Measurements from ENCODE around the gene NXNL1. TPM values are rescaled to one million over a fixed set of nuclear protein-coding genes. Genes with fewer than 3 reads are reported as not detected.
"Not testable (repeated sequence)": the region's sequence is repeated elsewhere in the genome, so short reads cannot be mapped to it uniquely, and the experiment has no call there.

The NXNL1 gene, protein sequence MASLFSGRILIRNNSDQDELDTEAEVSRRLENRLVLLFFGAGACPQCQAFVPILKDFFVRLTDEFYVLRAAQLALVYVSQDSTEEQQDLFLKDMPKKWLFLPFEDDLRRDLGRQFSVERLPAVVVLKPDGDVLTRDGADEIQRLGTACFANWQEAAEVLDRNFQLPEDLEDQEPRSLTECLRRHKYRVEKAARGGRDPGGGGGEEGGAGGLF
- total RNA-seq (not detected in 2 replicates), polyA plus RNA-seq (not detected in 2 replicates), polyA minus RNA-seq (not detected in 2 replicates), Bru-seq, nascent RNA (not detected), BruChase-seq, experiment 1, labeled RNA remaining after a 6-hour chase (not detected), BruChase-seq, experiment 2, labeled RNA remaining after a 2-hour chase (not detected)
- polyA plus RNA-seq (2011; cell fraction: cytosol; rRNA removed): not detected in 2 replicates
- not detected in 2 replicates for polyA plus RNA-seq (2011; cell fraction: nucleus; rRNA removed)
- not detected in 2 replicates for polyA plus RNA-seq (2012)
- not detected for polyA minus RNA-seq (2011; cell fraction: cytosol; rRNA and poly(A)+ RNA removed)
- polyA minus RNA-seq (2011; cell fraction: nucleus; rRNA and poly(A)+ RNA removed): not detected in 2 replicates
- long read RNA-seq: 0 reads

DNA sequence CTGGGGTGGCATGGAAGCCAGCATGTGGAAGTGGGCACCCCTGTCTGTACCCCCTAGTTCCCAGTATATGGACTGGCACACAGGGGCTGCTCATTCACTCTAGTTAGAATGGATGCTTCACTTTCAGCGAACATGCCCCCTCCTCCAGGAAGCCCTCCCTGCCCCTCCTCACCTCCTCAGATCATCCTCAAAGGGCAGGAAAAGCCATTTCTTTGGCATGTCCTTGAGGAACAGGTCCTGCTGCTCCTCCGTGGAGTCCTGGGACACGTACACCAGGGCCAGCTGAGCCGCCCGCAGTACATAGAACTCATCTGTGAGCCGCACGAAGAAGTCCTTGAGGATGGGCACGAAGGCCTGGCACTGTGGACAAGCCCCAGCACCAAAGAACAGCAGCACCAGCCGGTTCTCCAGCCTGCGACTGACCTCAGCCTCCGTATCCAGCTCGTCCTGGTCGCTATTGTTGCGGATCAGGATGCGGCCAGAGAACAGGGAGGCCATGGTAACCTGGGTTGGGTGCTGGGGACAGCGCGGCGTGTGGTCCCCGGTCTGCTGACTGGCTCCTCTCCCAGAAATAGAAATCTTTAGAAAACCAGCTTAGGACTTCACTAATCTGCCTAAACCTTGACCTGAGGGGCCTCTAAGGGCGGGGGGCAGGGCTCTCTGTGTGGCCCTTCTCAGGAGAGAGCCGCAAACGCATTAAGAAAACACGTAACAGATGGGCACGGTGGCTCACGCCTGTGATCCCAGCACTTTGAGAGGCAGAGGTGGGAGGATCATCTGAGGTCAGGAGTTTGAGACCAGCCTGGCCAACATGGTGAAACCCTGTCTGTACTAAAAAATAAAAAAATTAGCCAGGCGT is at the start of gene NXNL1:
Gene NXNL1 (minus strand): TSS at position 555 of the 859 bp plus-strand sequence. CDS start 57 bp downstream, at position 498.
- POLR2A ChIA-PET: interaction anchor here (0.6 kb wide), 1 partner anchor 33 kb away, joined by 6 read pairs; no protein-coding TSS in a partner anchor
- CTCF ChIA-PET: interaction anchor here (1.0 kb wide), 1 partner anchor 8 kb away, joined by 3 read pairs; no protein-coding TSS in a partner anchor
- intact Hi-C loops (cut with micrococcal nuclease): no loop called here
- Histone ChIP-seq H3K9me3 (replicated peaks; ENCODE audit: control insufficient read depth, insufficient read depth, low read length) (no peaks in the 10 kb centered on the region), H3K4me3 (replicated peaks in 1 of 3; ENCODE audit: insufficient read depth in 1 of 3, low read depth in 1 of 3, low read length in 3 of 3) (no peak within 1 kb of the TSS), H3K27ac (ENCODE audit: insufficient read depth, low read depth, low read length) (no peak within 1 kb of the TSS), H3K4me2 (ENCODE audit: insufficient read depth, low read length) (no peak within 1 kb of the TSS), H2AFZ (ENCODE audit: low read depth, low read length) (no peak within 1 kb of the TSS), H3K9me1 (replicated peaks; ENCODE audit: control insufficient read depth, extremely low read depth, insufficient read depth, low read length) (no peaks in the 10 kb centered on the region), H3K27me3 (ENCODE audit: control insufficient read depth in 2 of 2, insufficient read depth in 2 of 2, low read length in 2 of 2) (peaks cover 11 to 14% of the 10 kb centered on the region in 2 experiments), H3K79me2 (ENCODE audit: control insufficient read depth, insufficient read depth, low read length) (no peaks in the 10 kb centered on the region), H3K4me1 (ENCODE audit: control insufficient read depth, extremely low read depth, insufficient read depth, low read length) (no peaks in the 10 kb centered on the region), H3K9ac (replicated peaks; ENCODE audit: extremely low read depth, insufficient read depth, low read length) (no peak within 1 kb of the TSS), H3K36me3 (ENCODE audit: control insufficient read depth in 2 of 2, extremely low read depth in 1 of 2, insufficient read depth in 2 of 2, low read length in 2 of 2) (no peaks in the 10 kb centered on the region), H4K20me1 (replicated peaks; ENCODE audit: control insufficient read depth, extremely low read depth, insufficient read depth, low read length) (no peaks in the 10 kb centered on the region)
- dilution Hi-C loops (cut with MboI; ENCODE audit: extremely low pct_ligation_motif_present, low sequenced_read_pairs): no loop called here
- BruUV-seq (replicated peaks): no TSS peak
- no peak for DNase-seq (ENCODE audit: low read depth, low spot score)
- FAIRE-seq: no peak
- TF ChIP-seq GATA2 (IDR thresholded peaks at IDR 0.05; ENCODE audit: insufficient read depth, insufficient read length, low read depth, low read length) (no peak), MYC (IDR thresholded peaks at IDR 0.05; ENCODE audit: low read depth, low read length) (no peak), POLR2A (IDR thresholded peaks at IDR 0.05; ENCODE audit: low read depth, low read length) (no peak), FOS (IDR thresholded peaks at IDR 0.05; ENCODE audit: borderline replicate concordance, insufficient read depth, low read length) (no peak), EZH2 (IDR thresholded peaks at IDR 0.05; ENCODE audit: borderline replicate concordance, low read depth, low read length, severe bottlenecking) (no peak)

DNA sequence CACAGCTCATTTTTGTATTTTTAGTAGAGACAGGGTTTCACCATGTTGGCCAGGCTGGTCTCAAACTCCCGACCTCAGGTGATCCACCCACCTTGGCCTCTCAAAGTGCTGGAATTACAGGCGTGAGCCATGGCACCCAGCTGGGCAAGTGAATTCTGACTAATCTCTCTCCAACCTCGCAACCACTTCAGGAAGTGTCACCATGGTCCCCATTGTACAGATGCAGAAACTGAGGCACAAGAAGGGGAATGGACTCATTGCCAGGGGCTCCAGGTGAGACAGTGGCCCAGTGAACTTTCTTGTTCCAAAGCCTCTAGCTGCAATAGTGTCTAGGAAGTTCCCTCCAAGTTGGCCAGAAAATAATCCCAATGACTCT is 47.8 kb upstream of the NXNL1 start:
- H3K9ac ChIP-seq (replicated peaks; ENCODE audit: extremely low read depth, insufficient read depth, low read length); BruUV-seq (replicated peaks); H3K9me3 ChIP-seq (replicated peaks; ENCODE audit: control insufficient read depth, insufficient read depth, low read length); DNase-seq (ENCODE audit: low read depth, low spot score); H3K9me1 ChIP-seq (replicated peaks; ENCODE audit: control insufficient read depth, extremely low read depth, insufficient read depth, low read length); H3K27me3 ChIP-seq (ENCODE audit: control insufficient read depth in 2 of 2, insufficient read depth in 2 of 2, low read length in 2 of 2); FAIRE-seq; H2AFZ ChIP-seq (ENCODE audit: low read depth, low read length); POLR2A ChIA-PET; intact Hi-C loops (cut with micrococcal nuclease); H4K20me1 ChIP-seq (replicated peaks; ENCODE audit: control insufficient read depth, extremely low read depth, insufficient read depth, low read length); H3K27ac ChIP-seq (ENCODE audit: insufficient read depth, low read depth, low read length); H3K4me2 ChIP-seq (ENCODE audit: insufficient read depth, low read length); dilution Hi-C loops (cut with MboI; ENCODE audit: extremely low pct_ligation_motif_present, low sequenced_read_pairs); H3K36me3 ChIP-seq (ENCODE audit: control insufficient read depth in 2 of 2, extremely low read depth in 1 of 2, insufficient read depth in 2 of 2, low read length in 2 of 2); H3K4me3 ChIP-seq (replicated peaks in 1 of 3; ENCODE audit: insufficient read depth in 1 of 3, low read depth in 1 of 3, low read length in 3 of 3): not testable (repeated sequence)
- H3K79me2 ChIP-seq (ENCODE audit: control insufficient read depth, insufficient read depth, low read length): peaks cover 49% of the 10 kb centered on the region
- CTCF ChIA-PET: interaction anchor here (8.4 kb wide), 1 partner anchor 11 kb away, joined by 67 read pairs; no protein-coding TSS in a partner anchor
- H3K4me1 ChIP-seq (ENCODE audit: control insufficient read depth, extremely low read depth, insufficient read depth, low read length): peaks cover 13% of the 10 kb centered on the region
